GM12878 (cell line): ENCODE data around the gene MTERF1. TPM values are rescaled to one million over a fixed set of nuclear protein-coding genes. Genes with fewer than 3 reads are reported as not detected.
"Not testable (repeated sequence)": the region's sequence is repeated elsewhere in the genome, so short reads cannot be mapped to it uniquely, and the experiment has no call there.

Experiments used
- ATAC-seq: fragments of 200-7000 bp; cut with Tn5 transposase; 3 replicates; pipeline ENCODE4 v1.9.1; 2020; ENCODE audit warnings: mild to moderate bottlenecking, moderate library complexity
- BruUV-seq: library from RNA; stranded (reverse); fragments of 400-500 nt; replicated peaks from 2 replicates; lab custom pipeline; 2021; lab: Mats Ljungman, UMichigan
- CTCF ChIA-PET: fragments of 300-600 bp; sonication (Branson Sonifier 250); formaldehyde crosslinking; extraction: SDS; loops from one replicate; lab custom pipeline; 2021; ENCODE audit warnings: inconsistent platforms; lab: Yijun Ruan, JAX
- POLR2A ChIA-PET: fragments of 350-600 bp; formaldehyde crosslinking; extraction: SDS; loops from one replicate; lab custom pipeline; 2021; ENCODE audit warnings: inconsistent platforms; lab: Charles Lee
- RAD21 ChIA-PET: fragments of 300-600 bp; sonication (Branson Sonifier 250); formaldehyde crosslinking; loops from one replicate; lab custom pipeline; 2023; ENCODE audit warnings: antibody characterized with exemption; ENCODE audit not compliant: unreplicated experiment; lab: Charles Lee
- SMC1A ChIA-PET: fragments of 300-600 bp; sonication (Branson Sonifier 250); formaldehyde crosslinking; loops from one replicate; lab custom pipeline; 2023; ENCODE audit not compliant: unreplicated experiment, uncharacterized antibody; lab: Charles Lee
- DNase-seq: peaks from one replicate; pipeline ENCODE4 v3.0.0-alpha.2; 2011; ENCODE audit warnings: low read depth, low spot score
- FAIRE-seq: peaks from 3 replicates; lab custom pipeline; 2011; peaks lifted over from hg19 to GRCh38; lab: Jason Lieb, UNC
- H2AFZ ChIP-seq: 2 replicates; pipeline ENCODE4 v1.6.0; 2011; ENCODE audit warnings: low read depth, low read length, control low read depth; ENCODE audit not compliant: control insufficient read depth
- H3K27ac ChIP-seq: 2 replicates; pipeline ENCODE4 v1.5.1; 2011; ENCODE audit warnings: control low read depth; ENCODE audit not compliant: control insufficient read depth, insufficient read depth
- H3K27me3 ChIP-seq, 2 experiments: replicated peaks in 1 of 2; 2 replicates each; pipeline versions ENCODE4 v1.6.0 to v1.6.1; 2011; ENCODE audit warnings: low read length in 1 of 2; ENCODE audit not compliant: control insufficient read depth in 2 of 2, insufficient read depth in 2 of 2
- H3K36me3 ChIP-seq, 2 experiments: 2 replicates each; pipeline ENCODE4 v1.5.1; 2011; ENCODE audit warnings: low read length in 1 of 2; ENCODE audit not compliant: control insufficient read depth in 2 of 2, insufficient read depth in 2 of 2
- H3K4me1 ChIP-seq: 2 replicates; pipeline ENCODE4 v1.6.1; 2011; ENCODE audit warnings: mild to moderate bottlenecking, low read length, moderate library complexity, mixed read lengths; ENCODE audit not compliant: control insufficient read depth, insufficient read depth
- H3K4me2 ChIP-seq: 2 replicates; pipeline ENCODE4 v1.6.0; 2011; ENCODE audit warnings: control low read depth; ENCODE audit not compliant: control insufficient read depth, insufficient read depth
- H3K4me3 ChIP-seq: fragments of 200-600 bp; sonication (generic); 2 replicates; pipeline ENCODE4 v1.5.1; 2016
- H3K79me2 ChIP-seq: 2 replicates; pipeline ENCODE4 v1.6.0; 2011; ENCODE audit warnings: low read length; ENCODE audit not compliant: control insufficient read depth, insufficient read depth
- H3K9ac ChIP-seq: 2 replicates; pipeline ENCODE4 v1.8.0; 2011; ENCODE audit warnings: low read length, control low read depth, mixed read lengths; ENCODE audit not compliant: control insufficient read depth, insufficient read depth
- H3K9me3 ChIP-seq: replicated peaks from 3 replicates; pipeline ENCODE4 v1.5.1; 2011; ENCODE audit warnings: mild to moderate bottlenecking, low read length; ENCODE audit not compliant: control insufficient read depth, insufficient read depth
- H4K20me1 ChIP-seq: 2 replicates; pipeline ENCODE4 v1.6.0; 2011; ENCODE audit not compliant: control insufficient read depth, insufficient read depth
- KAT2A ChIP-seq: conservative IDR thresholded peaks from 2 replicates; pipeline ENCODE4 v1.6.1; 2011; ENCODE audit warnings: low read depth, low read length; ENCODE audit not compliant: control insufficient read depth
- MAX ChIP-seq: IDR thresholded peaks from 2 replicates; pipeline ENCODE4 v1.6.1; 2012; ENCODE audit warnings: low read depth, low read length, improper control_type of control experiment
- MEF2A ChIP-seq: IDR thresholded peaks from 2 replicates; pipeline ENCODE4 v1.6.1; 2011; ENCODE audit warnings: low read depth, mild to moderate bottlenecking, low read length, moderate library complexity; ENCODE audit not compliant: insufficient read depth
- USF2 ChIP-seq: IDR thresholded peaks from 2 replicates; pipeline ENCODE4 v1.6.1; 2011; ENCODE audit warnings: low read depth, low read length, improper control_type of control experiment, borderline replicate concordance
- WGBS: methylation state at CpG from one replicate; pipeline ENCODE4 v1.1.6; 2016; ENCODE audit warnings: low lambda C conversion rate; ENCODE audit not compliant: insufficient replicate concordance, insufficient coverage; ENCODE audit errors: missing lambda C conversion rate; 5-methylcytosine and 5-hydroxymethylcytosine counted together
- in situ Hi-C: fragments of 300-500 bp; cut with MboI; formaldehyde crosslinking; loops from 9 replicates; pipeline ENCODE4 v1.14.3; 2018; ENCODE audit warnings: mixed read lengths
- intact Hi-C: fragments of 100-400 bp; cut with micrococcal nuclease; formaldehyde crosslinking; loops from one replicate; pipeline ENCODE4 v1.14.2; 2022; ENCODE audit not compliant: unreplicated experiment
- polyA plus RNA-seq, 11 experiments: library from polyadenylated mRNA; depleted of rRNA in 4 of 11; unstranded in 6 of 11; stranded (reverse) in 5 of 11; fragments of >200 nt; fragmentation: Nextera tagmentation in 4 of 11; fragmentation: Illumina TruSeq in 1 of 11; extraction: Ambion mirVana in 4 of 11; extraction: Trizol in 1 of 11; gene quantifications; 1 replicate in 1 of 11; 2 replicates in 10 of 11; pipeline versions ENCODE4 v1.2.1 to v1.2.3, GENCODE V29; 2011 to 2016; ENCODE audit warnings: inconsistent platforms in 2 of 11, missing spikeins in 2 of 11, low read depth in 1 of 11
- total RNA-seq, 4 experiments: library from RNA; depleted of rRNA in 3 of 4; stranded (reverse); fragments of >200 nt in 3 of 4; fragmentation: Illumina TruSeq in 1 of 4; extraction: Trizol in 1 of 4; gene quantifications; 2 replicates each; pipeline versions ENCODE4 v1.2.1 to v1.2.3, GENCODE V29; 2013 to 2021
- TF ChIP-seq, protein P1 (sequence below): fragments of 450-650 bp; IDR thresholded peaks from 2 replicates; pipeline ENCODE4 v1.6.1; 2018; ENCODE audit warnings: borderline replicate concordance, mild to moderate bottlenecking; ENCODE audit not compliant: partially characterized antibody

Gene MTERF1
- total and polyA plus RNA-seq, 10 of the 15 experiments (the other 5 are each of a cell fraction or from before 2014, with no cell fraction given): 14.7 to 38.7 (median 28.0) TPM

- intact Hi-C loops, FAIRE-seq, CTCF ChIA-PET, ATAC-seq, DNase-seq, H3K4me2 ChIP-seq, POLR2A ChIA-PET, H3K9me3 ChIP-seq, H3K4me1 ChIP-seq, in situ Hi-C loops, H3K36me3 ChIP-seq, H3K27ac ChIP-seq, BruUV-seq, H3K9ac ChIP-seq, RAD21 ChIA-PET, H3K79me2 ChIP-seq, H2AFZ ChIP-seq, H4K20me1 ChIP-seq, SMC1A ChIA-PET, H3K4me3 ChIP-seq, H3K27me3 ChIP-seq: not testable (repeated sequence)
- WGBS: 91% methylated on average over 41 of the region's 54 CpGs
These were observed 7.1 kb upstream of the MTERF1 start for GRCh38 chr7:91887336-91888213.

DNA sequence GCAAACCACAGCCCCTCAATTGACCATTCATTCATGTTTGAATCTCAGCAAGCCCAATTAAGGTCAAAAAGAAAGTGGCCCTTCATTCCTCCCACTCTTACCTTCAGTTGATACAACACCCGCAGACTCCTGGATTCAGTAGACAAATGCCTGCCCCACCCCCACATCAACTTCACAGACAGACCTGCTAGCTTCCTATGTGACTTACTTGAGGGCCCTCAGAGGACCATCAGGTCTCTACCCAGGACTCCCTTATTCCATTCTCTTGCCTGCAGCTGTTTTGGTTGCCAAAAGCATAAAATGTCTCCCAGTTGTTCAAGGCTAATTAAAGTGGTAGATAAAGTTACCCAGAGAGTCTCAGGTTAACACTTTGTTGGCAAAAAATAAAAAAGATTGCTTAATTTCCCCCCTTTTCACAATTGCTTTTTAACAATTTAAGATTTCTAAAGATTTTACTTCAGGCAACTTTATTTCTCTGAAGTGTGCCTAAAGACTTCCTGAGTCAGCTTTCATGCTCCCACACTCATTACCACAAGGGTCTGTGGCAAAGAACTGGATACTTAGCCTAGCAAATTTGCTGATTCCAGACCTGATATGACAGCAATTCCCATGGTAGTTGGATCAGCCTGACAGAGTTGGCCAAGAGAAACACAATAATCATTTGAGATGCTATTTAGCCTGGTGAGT, 3.3 kb upstream of the MTERF1 start:
- 100% methylated on average over 1 of the region's 1 CpG for WGBS
- H3K4me3 ChIP-seq: no peak overlapping the region
- POLR2A ChIA-PET: interaction anchor here (0.5 kb wide), 1 partner anchor 15 kb away, joined by 5 read pairs; no protein-coding TSS in a partner anchor
- H3K4me2 ChIP-seq: no peak overlapping the region
- RAD21 ChIA-PET: no interaction called here
- peaks cover 16% of the 10 kb centered on the region for H3K79me2 ChIP-seq
- no peak overlapping the region for H3K9ac ChIP-seq
- intact Hi-C loops: loop anchor here (5.0 kb wide), 1 partner anchor 248 kb away; the partner anchor contains the start of gene CYP51A1
- H4K20me1 ChIP-seq: no peaks in the 10 kb centered on the region
- no TSS peak for BruUV-seq
- no peaks in the 10 kb centered on the region for H3K27me3 ChIP-seq
- H3K9me3 ChIP-seq: no peaks in the 10 kb centered on the region; the same call in 2 of the 3 replicates
- CTCF ChIA-PET: interaction anchor here (1.9 kb wide), 1 partner anchor 39 kb away, joined by 3 read pairs; no protein-coding TSS in a partner anchor
- FAIRE-seq: no peak
- no peak for DNase-seq
- no peak for ATAC-seq
- peaks cover 9% of the 10 kb centered on the region for H3K4me1 ChIP-seq
- in situ Hi-C loops: no loop called here
- SMC1A ChIA-PET: no interaction called here
- no peaks in the 10 kb centered on the region; a peak in 1 of 4 replicates for H3K36me3 ChIP-seq
- H3K27ac ChIP-seq: no peak overlapping the region
- no peak overlapping the region for H2AFZ ChIP-seq
- TF ChIP-seq, protein P1, sequence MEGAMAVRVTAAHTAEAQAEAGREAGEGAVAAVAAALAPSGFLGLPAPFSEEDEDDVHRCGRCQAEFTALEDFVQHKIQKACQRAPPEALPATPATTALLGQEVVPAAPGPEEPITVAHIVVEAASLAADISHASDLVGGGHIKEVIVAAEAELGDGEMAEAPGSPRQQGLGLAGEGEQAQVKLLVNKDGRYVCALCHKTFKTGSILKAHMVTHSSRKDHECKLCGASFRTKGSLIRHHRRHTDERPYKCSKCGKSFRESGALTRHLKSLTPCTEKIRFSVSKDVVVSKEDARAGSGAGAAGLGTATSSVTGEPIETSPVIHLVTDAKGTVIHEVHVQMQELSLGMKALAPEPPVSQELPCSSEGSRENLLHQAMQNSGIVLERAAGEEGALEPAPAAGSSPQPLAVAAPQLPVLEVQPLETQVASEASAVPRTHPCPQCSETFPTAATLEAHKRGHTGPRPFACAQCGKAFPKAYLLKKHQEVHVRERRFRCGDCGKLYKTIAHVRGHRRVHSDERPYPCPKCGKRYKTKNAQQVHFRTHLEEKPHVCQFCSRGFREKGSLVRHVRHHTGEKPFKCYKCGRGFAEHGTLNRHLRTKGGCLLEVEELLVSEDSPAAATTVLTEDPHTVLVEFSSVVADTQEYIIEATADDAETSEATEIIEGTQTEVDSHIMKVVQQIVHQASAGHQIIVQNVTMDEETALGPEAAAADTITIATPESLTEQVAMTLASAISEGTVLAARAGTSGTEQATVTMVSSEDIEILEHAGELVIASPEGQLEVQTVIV: no peak
- TF ChIP-seq USF2 (no peak), KAT2A (no peak), MEF2A (no peak), MAX (no peak)
